Lung microvascular endothelial cell (primary cell): ENCODE measurements around the gene DCBLD2. TPM values are rescaled to one million over a fixed set of nuclear protein-coding genes. Genes with fewer than 3 reads are reported as not detected.
"Not testable (repeated sequence)": the region's sequence is repeated elsewhere in the genome, so short reads cannot be mapped to it uniquely, and the experiment has no call there.

Source experiments
- DNase-seq, 2 donors: peaks; one replicate each; pipeline versions ENCODE4 v3.0.0 to v3.0.0-alpha.2; 2010; ENCODE audit warnings: low read depth in 2 of 2
- total RNA-seq: library from RNA; depleted of rRNA; stranded (reverse); fragments of >200 nt; gene quantifications from 2 replicates; pipeline ENCODE4 v1.2.1, GENCODE V29; 2014

DCBLD2 gene
- total RNA-seq, 1 donor from 2014 or later = 16.5 TPM

DNA sequence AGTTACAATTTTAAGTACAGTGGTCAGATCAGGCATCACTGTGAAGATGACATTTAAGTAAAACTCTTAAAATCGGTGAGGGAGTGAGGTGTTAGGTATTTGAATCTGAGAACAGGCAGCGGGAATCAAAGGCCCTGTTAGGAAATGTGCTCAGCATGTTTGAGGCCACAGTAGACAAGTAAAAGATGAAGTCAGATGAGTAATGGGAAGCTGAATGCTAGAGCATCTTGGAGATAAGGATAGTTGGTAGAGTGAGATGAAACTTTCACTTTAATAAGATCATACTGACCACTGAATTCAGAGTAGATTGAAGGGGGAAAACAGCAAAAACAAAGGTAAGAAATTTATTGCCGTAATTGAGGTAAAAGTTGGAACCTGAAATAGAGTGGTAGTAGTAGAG is 61.6 kb downstream of the DCBLD2 start:
- no peak for DNase-seq

DNA sequence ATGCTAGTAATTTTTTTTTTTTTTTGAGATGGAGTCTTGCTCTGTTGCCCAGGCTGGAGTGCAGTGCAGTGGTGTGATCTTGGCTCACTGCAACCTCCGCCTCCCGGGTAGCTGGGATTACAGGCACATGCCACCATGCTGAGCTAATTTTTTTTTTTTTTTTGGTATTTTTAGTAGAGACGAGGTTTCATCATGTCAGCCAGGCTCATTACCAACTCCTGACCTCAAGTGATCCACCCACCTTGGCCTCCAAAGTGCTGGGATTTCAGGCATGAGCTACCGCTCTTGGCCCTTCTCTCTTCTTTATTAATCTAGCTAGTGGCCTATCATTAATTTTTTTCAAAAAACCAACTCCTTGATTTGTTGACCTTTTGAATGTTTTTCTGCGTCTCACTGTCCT is 70.4 kb downstream of the DCBLD2 start:
- DNase-seq = not testable (repeated sequence)

DNA sequence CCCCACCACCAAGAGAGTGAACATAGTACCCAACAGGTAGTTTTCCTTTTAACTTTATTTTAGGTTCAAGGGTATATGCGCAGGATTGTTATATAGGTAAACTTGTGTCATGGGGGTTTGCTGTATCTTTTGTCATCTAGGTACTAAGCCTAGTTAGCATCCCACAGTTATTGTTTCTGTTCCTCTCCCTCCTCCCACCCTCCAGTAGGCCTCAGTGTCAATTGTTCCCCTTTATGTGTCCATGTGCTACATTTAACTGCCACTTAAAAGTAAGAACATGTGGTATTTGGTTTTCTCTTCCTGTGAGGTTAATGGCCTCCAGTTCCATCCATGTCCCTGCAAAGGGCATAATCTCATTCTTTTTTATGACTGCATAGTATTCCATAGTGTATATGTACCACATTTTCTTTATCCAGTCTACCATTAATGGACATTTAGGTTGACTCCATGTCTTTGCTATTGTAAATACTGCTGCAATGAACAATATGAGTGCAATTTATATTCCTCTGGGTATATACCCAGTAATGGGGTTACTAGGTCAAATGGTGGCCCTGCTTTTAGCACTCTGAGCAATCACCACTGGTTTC is 72.2 kb downstream of the DCBLD2 start:
- no peak for DNase-seq

DNA sequence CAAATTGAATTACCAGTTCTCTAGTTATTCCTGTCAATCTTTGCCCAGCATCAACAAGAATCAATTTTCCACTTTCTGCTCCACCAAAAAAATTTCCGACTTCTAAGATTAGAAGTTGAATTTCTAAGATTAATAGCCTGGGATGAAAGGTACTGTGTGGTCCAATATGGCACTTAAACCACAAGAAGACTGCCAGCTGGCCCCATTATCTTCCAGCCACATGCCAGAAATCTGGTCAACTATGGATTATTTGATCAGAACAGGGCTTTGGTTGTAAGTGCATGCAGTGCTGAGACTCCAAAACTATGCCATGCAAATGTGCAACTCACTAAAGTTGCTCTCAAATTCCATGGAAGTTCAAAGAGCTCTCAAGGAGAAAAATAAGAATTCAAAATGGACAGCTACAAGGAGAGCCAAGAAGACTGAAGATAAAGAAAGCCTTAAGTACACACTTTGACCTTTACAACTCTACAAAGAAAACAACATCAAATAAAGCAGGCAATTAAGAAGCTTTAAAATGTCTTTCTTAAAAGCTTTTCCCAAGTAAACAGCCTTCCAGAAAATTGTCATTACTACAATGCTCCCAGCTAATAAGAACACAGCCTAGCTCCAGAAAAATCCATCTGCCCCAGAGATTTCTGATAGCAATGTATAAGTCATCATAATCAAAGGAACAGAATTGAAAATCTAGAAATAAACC is 74.1 kb downstream of the DCBLD2 start:
- no peak for DNase-seq

DNA sequence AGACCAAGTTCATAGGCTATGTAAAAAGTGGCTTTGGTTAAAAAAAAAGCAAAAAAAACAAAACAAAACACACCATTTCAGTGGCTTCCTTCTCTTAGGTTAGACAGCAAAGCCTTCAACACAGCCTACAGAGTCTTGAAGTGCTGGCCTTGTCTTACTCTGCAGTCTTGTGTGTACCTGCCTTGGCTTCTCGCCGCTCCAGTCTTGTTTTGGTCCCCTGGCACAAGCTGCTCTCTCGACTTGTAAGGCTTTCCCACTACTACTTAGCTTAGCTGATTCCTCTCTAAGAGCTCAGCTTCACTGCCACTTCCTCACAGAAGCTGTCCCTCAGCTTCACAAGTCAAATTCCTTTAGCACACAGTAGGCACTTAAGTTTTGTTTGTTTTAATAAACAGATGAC is 75.4 kb downstream of the DCBLD2 start:
- no peak for DNase-seq

DNA sequence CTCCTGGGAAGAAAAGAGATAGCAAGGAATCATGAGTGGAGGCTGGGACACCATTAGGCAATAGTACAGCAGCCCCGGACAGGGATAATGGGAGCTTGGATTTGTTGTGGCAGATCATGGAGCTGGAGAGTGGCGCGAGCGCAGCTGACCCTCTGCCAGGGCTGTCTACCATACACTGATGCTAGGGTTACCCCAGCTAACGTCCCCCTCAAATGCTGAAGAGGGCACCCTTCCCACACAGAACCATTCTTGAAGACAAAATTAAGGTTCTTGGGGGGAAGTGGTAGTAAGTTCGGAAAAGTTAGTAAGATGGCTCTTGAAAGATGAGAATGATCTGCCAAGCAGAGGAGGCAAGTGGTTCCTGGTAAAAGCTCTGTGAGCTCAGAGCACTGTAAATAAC is 77.2 kb downstream of the DCBLD2 start:
- peak in 1 of 2 donors; percentile 24 for DNase-seq

DNA sequence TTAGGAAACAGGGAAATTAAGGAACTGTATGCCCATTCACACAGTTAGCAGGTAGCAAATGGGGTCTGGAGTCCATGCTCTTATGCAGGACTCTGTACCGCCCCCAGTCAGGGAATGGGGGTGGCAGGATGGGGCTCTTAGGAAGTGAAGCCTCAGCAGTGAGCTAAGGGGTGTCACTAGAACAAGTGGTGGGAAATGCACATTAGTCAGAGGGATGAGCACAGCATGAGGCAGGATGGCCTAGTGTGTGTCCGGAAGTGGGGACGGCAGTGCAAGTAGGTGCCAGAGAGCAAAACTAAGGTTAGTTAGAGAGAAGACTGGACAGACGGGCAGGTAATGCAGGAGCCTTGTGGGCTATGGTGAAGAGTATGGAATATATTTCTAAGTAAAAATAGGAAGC is 77.7 kb downstream of the DCBLD2 start:
- peak; percentile 20 to 46 for DNase-seq

DNA sequence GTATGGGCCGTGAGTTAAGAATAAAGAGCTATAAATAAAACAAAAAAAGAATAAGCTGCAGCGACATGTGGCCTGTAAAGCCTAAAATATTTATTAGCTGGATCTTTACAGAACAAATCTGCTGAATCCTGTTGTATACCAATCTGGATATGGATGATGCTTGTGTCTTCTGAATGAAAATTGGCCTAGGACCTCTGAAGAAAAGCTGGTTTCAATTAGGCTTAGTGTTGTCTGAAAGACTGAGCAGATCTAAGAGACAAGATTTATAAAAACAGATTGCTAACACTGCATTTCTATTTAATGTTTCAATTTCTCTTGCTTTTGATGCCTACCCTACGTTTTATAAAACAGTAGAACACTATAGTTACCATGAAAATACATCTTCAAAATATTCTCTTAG is 80.4 kb downstream of the DCBLD2 start:
- no peak for DNase-seq

DNA sequence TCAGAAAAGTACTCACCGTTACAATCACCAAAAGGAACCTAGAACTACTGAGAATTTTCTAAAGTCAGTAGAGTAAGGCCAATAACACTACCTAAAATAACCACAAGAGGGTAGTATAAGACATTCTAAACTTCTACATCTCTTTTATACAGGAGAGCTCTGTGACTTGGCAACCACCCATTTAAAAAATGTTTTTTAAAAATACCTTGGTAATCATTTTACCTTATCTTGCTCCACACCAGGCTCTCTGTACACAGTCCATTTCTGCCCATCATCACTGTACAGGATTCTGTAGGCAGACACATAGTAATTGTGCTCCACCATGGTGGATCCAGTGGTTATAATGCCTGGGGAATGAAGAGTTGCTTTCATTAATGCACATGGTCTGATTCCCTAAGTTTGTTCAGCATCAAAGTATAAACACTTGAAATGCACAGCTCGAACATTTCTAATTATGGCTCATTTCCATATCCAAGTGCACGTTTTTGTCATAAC is 83.9 kb downstream of the DCBLD2 start:
- DNase-seq = peak; percentile 55 to 74

DNA sequence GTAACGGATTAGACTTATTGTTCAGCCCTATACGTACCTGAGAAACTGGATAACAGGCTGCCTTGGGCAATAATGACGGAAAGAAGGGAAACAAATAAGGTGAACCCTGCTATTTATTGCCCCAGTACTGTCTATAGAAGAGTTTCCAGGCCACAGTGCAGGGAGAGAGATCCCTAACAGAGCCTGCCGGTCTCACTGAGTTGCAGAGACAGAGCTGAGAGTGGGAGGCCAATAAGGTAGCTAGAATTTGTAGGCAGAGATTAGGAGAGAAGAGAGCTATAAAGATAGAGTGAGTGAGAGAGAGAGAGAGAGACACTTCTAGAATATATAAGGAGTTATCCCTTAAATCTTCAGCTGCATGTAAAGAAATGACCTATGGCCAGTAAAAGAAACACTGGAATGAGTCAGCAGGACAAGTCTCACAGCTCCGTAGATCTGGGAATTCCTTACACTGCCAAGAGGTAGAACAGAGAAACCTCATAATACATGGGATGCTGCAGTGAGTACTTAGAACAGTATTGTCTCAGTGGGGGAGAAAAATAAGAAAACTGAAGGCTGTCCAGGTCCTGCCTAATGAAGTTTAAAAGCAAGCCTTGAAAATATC is 86.6 kb downstream of the DCBLD2 start:
- DNase-seq = peak in 1 of 2 donors; percentile 68

DNA sequence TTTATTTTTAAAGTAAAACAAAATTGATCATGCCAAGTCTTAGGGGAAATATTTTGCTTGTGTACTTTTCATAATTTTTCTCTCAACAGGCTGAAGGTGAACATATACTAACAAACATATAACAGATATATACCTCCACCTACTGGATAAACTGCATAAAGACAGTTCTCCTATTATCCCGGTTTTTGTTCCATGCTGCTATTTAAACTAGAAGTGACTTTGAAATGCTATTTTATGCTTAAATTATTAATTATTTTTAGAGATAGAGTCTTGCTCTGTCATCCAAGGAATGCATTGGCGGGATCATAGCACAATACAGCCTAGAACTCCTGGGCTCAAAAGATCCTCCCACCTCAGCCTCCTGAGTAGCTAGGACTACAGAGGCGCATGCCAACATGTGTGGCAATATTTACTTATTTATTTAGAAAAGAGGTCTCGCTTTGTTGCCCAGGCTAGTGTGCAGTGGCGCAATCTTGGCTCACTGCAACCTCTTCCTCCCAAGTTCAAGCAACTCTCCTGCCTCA is 88.6 kb downstream of the DCBLD2 start:
- peak; percentile 50 to 68 for DNase-seq

DNA sequence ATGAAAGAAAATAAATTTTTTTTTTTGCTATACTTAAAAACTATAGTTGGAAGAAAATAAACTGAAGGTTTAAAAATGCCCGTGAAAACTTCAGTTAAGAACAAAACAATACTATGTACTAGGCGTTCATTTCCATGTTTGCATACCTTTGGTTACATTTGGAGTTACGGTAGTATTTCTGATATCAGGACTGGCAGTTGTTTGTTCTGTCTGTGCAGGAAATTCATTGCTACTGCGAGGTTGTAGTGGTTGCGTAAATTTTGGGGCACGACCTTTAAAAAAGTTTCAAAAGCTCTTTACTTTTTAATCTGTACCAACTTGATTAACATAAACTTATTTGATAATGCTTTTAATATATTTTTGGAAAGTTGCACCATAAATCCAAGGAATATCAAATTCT is 90.4 kb downstream of the DCBLD2 start:
- peak in 1 of 2 donors; percentile 67 for DNase-seq

DNA sequence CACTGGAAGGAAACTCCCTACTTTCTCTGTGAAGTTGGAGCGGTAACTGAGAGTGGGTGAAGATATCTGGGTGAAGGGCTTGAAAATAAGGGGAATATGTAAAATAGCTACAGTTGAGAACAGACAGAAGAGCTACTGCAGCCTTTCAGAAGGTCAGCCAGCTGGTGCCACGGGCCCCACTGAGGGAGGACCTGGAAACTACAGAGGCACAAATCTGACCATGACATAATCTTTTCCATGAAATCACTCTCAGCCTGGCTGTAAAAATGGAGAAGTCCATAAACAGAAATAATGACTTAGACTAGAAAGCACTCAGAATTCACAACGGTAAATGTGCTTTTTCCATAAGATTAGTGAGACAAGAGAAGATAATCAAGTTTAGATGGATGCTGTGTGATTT is 91.9 kb downstream of the DCBLD2 start:
- DNase-seq = peak in 1 of 2 donors; percentile 91

DNA sequence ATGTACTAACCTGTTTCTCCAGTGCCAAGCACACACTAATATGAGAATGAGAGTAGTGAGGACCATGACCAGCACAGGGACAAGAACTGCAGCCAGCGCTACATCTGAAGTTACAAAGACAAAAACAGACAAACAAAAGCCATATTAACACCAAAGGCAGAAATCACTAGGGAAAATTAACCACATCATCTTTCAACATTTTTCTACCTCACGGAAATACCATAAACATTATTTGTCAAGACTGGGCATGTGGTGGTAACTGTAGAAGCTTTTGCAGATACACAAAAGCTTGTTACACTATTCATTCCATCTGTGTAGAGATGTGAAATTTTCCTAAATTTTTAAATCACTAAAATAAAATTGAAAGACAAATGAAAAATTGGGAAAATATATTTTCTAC is 93.4 kb downstream of the DCBLD2 start:
- no peak for DNase-seq

DNA sequence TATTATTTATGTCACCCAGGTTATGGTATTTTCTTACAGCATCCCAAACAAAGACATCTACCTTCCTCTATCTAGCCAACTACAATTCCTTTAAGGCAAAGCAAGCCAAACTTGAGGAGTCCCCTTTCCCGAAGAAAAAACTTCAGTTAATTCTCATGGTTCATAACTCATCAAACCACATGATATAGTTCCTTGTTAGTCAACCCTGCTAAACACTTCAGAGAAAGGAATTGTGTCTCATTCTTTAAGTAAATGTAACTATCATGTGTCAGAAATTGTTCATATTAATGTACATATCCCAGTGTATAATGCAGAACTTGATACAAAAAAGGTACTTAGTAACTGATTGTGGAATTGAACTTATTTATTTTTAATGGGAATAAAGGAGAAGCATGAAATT is 93.9 kb downstream of the DCBLD2 start:
- no peak for DNase-seq

DNA sequence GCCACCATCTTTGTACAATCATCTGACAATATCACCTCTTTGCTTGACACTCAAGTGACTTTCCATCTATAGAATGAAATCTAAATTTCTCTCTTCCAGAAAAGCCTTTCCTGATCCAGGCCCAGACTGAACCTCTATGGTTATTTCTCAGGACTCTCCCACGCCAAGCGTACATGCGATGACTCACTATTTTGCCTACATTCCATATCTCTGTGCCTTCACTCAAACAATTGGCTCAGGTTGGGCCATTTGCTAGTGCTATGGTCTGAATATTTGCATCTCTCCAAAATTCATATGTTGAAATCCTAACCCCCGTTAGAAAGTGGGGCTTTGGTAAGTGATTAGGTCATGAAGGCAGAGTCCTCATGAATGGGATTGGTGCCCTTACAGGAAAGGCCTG is 94.5 kb downstream of the DCBLD2 start:
- DNase-seq = peak in 1 of 2 donors; percentile 28

DNA sequence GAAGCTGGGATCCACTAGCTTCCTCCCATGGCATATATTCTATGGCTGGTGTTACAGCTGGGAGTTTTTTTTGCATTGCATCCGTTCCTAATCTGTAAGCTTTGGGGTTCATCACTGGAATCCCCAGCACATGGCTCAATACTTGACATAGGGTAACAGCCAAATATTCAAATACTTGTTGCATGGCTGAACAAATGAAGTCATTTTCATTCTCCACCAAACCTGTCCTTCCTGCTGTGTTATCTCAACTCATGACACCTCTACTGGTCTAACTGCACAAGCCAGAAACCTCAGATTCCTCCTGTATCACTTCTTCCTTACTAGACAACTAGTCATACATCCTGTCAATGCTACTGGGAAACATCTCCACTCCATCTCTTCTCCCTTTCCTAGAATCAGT is 95.0 kb downstream of the DCBLD2 start:
- DNase-seq = peak in 1 of 2 donors; percentile 16

DNA sequence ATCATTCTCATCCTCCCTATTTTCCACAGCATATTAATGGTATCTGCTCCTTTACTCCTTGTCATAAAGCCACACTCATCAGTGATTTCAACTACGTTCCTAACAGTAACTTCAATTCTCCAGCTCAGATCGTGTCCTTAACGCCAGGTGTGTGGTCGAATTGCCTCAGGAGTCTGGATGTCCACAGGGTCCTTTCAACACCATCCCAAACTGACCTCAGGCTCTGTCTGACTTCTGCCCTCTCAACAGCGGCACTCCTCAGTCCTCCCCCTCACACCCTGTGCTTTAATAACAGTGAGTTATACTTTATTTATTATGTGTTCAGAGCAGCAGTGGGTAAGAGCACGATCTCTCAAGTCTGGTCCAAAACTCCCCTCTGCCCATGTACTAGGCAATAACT is 95.9 kb downstream of the DCBLD2 start:
- DNase-seq = no peak

DNA sequence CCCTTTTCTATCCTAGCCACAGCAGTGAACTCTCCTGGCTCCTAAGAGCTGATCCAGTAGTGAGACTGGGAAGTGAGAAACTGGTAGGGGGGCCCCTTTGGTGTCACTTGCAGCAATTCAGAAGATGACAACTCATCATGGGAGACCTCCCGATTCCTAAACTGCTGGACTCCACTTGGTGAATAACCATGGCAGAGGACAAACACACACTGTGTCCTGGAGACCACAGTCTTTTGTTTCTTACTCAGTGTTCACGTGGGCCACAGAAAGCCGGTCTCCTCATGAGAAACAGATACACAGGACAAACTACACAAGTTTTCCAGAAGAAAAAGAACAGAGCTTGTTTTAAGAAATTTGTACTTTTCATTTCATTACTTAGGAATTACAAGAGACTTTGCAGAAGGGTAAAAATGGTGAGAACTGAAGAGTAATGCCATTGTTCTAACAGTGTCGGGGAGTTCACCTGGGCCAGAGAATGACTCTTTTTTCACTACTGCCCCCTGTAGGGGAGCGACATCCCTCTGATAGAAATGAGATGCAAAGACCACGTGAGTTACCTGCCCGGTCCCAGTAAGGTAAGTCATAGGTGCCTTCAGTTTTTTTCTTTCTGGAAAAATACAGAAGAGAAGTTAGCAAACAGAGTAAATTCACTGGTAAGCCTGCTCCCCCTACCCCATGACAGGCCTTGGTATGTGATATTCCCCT is 100.3 kb downstream of the DCBLD2 start:
- DNase-seq = no peak

DNA sequence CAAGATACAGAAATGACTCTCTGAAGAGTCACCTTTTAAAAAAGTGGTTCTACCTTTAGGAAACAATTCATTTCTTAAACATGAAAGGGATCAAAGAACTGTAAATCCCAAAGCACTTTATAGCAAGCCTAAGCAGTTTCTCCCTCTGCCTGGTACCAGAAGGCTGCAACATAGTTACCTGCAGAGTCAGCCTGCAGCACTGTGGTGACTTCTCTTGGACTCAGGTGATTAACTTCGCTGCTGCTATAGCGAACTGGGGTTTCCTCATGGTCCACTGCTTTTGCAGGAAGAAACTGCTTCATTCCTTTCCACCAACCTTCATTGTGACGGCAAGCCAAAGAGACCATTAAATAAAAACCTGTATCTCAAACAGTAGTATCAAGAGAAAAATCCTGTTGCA is 101.1 kb downstream of the DCBLD2 start:
- DNase-seq = no peak

DNA sequence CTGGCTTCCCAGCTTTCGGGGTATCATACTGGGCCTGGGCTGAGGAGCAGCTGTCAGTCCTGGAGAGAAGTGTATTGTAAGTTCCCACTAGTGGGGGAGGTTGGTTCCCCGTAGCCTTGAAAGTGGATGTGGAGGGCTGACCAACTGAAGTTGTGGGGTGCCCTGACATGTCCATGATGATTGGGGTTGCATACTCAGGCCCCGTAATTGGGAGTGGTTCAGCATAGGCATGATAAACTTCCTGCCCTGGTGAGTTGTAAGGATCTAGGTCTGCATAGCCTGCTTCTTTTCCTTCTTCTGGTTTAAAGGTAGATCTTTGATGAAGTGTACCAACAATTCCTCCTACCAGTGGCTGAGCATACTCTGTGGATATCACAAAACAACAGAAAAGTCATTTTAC is 102.0 kb downstream of the DCBLD2 start:
- no peak for DNase-seq

DNA sequence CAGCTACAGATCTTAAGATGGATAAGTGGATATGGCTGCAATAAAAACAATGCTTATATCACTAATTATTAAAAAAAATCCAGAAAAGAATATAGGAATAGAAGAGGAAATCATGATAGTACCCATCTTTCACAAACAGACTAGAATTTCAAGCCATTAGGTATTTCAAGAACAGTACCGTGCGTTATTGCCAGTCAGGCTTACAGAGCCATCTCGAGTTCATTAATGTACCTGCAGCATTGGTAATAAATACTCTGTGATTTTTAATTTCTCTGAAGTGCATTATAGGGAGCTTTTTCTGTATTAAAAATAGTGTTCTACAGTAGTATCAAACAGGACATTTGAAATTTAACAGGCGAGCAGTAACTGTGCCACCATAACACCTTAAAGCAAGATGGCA is 102.7 kb downstream of the DCBLD2 start:
- peak in 1 of 2 donors; percentile 37 for DNase-seq
